Gastrocnemius medialis (tissue), 4 donors: Measurements from ENCODE around the gene MAPK4. TPM values are rescaled to one million over a fixed set of nuclear protein-coding genes. Genes with fewer than 3 reads are reported as not detected.

Experiments
- ATAC-seq, 2 donors: fragments of 150-250 bp; one replicate each; pipeline ENCODE4 v1.9.1; 2016
- DNase-seq, 2 donors: peaks; one replicate each; pipeline ENCODE4 v3.0.0-alpha.2; 2019
- H3K27ac ChIP-seq, 4 donors: fragments of 200-600 bp; sonication (generic); 1 replicate in 1 of 4; 2 replicates in 3 of 4; pipeline ENCODE4 v1.5.1; 2016 to 2018; ENCODE audit warnings: mild to moderate bottlenecking in 2 of 4, moderate library complexity in 1 of 4
- H3K27me3 ChIP-seq, 3 donors: fragments of 200-600 bp; sonication (generic) in 2 of 3; 1 replicate in 1 of 3; 2 replicates in 2 of 3; pipeline versions ENCODE4 v1.5.1 to v1.6.0; 2016 to 2019; ENCODE audit warnings: mild to moderate bottlenecking in 1 of 3, moderate library complexity in 1 of 3
- H3K36me3 ChIP-seq, 2 donors: fragments of 200-600 bp; sonication (generic) in 1 of 2; one replicate each; pipeline ENCODE4 v1.5.1; 2017 to 2018
- H3K4me1 ChIP-seq, 2 donors: fragments of 200-600 bp; sonication (generic) in 1 of 2; one replicate each; pipeline ENCODE4 v1.5.1; 2016 to 2017; ENCODE audit warnings: mild to moderate bottlenecking in 2 of 2
- H3K4me3 ChIP-seq, 4 donors: fragments of 200-600 bp; sonication (generic) in 3 of 4; 1 replicate in 1 of 4; 2 replicates in 3 of 4; pipeline ENCODE4 v1.5.1; 2016 to 2019; ENCODE audit warnings: mild to moderate bottlenecking in 2 of 4
- H3K9me3 ChIP-seq, 3 donors: fragments of 200-600 bp; sonication (generic) in 2 of 3; 1 replicate in 1 of 3; 2 replicates in 2 of 3; pipeline ENCODE4 v1.5.1; 2016 to 2019
- POLR2A ChIP-seq, 2 donors: fragments of 450-650 bp; IDR thresholded peaks; one replicate each; pipeline ENCODE4 v1.6.1; 2017; ENCODE audit warnings: antibody characterized with exemption in 2 of 2, mild to moderate bottlenecking in 2 of 2, moderate library complexity in 2 of 2
- in situ Hi-C, 4 donors: fragments of 200-750 bp; cut with MboI; loops; one replicate each; pipeline versions ENCODE4 v1.15.0 to v1.8.0; 2017; ENCODE audit warnings: low sequenced_read_pairs in 4 of 4
- intact Hi-C: fragments of 100-400 bp; cut with DNase I; formaldehyde crosslinking; loops from one replicate; pipeline ENCODE4 v1.15.1; 2023; ENCODE audit warnings: low total_unique reads
- total RNA-seq, 4 donors: library from RNA; depleted of rRNA; stranded (reverse); fragments of >200 nt; gene quantifications; one replicate each; pipeline versions ENCODE4 v1.1.0 to v1.2.3, GENCODE V29; 2016
- TF ChIP-seq, protein P1 (sequence below), 5 experiments: fragments of 450-650 bp in 3 of 5; fragments of 200-600 bp in 2 of 5; sonication (generic) in 2 of 5; IDR thresholded peaks in 4 of 5; conservative IDR thresholded peaks in 1 of 5; 1 replicate in 4 of 5; 2 replicates in 1 of 5; pipeline ENCODE4 v1.5.1; 2016 to 2019; ENCODE audit warnings: antibody characterized with exemption in 5 of 5, mild to moderate bottlenecking in 3 of 5, moderate library complexity in 3 of 5

Gene MAPK4
- total RNA-seq, 4 donors from 2014 or later, result 0.68 to 2.4 (median 1.7) TPM

DNA sequence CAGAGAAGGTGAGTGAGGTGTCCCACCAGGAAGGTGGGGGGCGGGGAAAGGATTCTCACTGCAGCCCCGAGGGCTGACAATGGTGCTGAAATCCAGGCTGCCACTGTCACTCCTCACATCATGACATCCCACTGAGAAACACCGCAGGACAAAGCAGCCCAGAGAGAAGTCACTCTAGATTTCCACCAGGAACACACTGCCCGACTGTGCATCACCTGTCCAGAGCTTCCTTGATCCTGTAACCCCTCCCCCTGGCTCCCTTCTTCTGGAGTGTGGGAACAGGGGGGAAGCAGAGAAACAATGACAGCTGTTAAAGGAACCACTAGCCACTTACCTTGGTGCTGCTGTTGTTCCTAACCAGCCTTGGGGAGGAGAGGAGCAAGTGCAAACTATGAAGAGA lies 190.1 kb downstream of the MAPK4 start:
- H3K4me1 ChIP-seq, result no peaks in the 10 kb centered on the region
- in situ Hi-C loops, result no loop called here

GRCh38 chr18:50750546-50750945 lies 190.7 kb downstream of the MAPK4 start:
- DNase-seq (no peak), ATAC-seq (no peak)
- no peak overlapping the region for H3K27ac ChIP-seq
- H3K36me3 ChIP-seq, result no peaks in the 10 kb centered on the region
- in situ Hi-C loops (no loop called here), intact Hi-C loops (no loop called here)
- TF ChIP-seq POLR2A (IDR thresholded peaks at IDR 0.05), result no peak
- no peaks in the 10 kb centered on the region for H3K4me1 ChIP-seq
- H3K9me3 ChIP-seq, result no peaks in the 10 kb centered on the region
- no peak overlapping the region for H3K4me3 ChIP-seq
- no peaks in the 10 kb centered on the region for H3K27me3 ChIP-seq

More for the DNA sequence above, 190.1 kb downstream of the MAPK4 start:
- Histone ChIP-seq H3K36me3 (no peaks in the 10 kb centered on the region), H3K27me3 (no peaks in the 10 kb centered on the region), H3K27ac (no peak overlapping the region), H3K9me3 (no peaks in the 10 kb centered on the region), H3K4me3 (no peak overlapping the region)
- intact Hi-C loops, result no loop called here
- DNase-seq, result no peak
- TF ChIP-seq POLR2A (IDR thresholded peaks at IDR 0.05), result no peak
- TF ChIP-seq, protein P1, sequence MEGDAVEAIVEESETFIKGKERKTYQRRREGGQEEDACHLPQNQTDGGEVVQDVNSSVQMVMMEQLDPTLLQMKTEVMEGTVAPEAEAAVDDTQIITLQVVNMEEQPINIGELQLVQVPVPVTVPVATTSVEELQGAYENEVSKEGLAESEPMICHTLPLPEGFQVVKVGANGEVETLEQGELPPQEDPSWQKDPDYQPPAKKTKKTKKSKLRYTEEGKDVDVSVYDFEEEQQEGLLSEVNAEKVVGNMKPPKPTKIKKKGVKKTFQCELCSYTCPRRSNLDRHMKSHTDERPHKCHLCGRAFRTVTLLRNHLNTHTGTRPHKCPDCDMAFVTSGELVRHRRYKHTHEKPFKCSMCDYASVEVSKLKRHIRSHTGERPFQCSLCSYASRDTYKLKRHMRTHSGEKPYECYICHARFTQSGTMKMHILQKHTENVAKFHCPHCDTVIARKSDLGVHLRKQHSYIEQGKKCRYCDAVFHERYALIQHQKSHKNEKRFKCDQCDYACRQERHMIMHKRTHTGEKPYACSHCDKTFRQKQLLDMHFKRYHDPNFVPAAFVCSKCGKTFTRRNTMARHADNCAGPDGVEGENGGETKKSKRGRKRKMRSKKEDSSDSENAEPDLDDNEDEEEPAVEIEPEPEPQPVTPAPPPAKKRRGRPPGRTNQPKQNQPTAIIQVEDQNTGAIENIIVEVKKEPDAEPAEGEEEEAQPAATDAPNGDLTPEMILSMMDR (IDR thresholded peaks at IDR 0.05 in 4 of 5, conservative IDR thresholded peaks at IDR 0.05 in 1 of 5), result no peak
- no peak for ATAC-seq

DNA sequence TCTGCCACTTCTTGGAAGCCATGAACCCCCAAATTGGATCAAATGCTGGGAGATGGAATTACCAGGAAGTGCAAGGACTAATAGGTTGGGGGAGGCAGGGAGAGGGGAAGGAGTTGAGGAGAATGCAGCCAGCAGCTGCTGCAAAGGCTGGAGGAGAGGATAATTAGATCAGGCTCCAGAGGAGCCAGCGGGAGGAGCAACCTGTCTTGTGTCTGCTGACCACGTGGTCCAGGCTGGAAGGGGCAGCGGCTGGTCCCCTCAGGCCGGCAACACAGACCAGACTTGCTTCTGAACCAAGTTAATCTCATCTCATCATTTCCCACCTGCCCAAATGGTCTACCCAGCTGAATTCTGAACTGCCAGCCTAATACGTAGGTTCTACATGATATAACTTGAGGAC lies 191.6 kb downstream of the MAPK4 start:
- TF ChIP-seq POLR2A (IDR thresholded peaks at IDR 0.05), result no peak
- TF ChIP-seq, protein P1 (IDR thresholded peaks at IDR 0.05 in 4 of 5, conservative IDR thresholded peaks at IDR 0.05 in 1 of 5), result no peak
- intact Hi-C loops, result no loop called here

GRCh38 chr18:50751947-50752346 lies 192.1 kb downstream of the MAPK4 start:
- Histone ChIP-seq H3K4me1 (no peaks in the 10 kb centered on the region), H3K27me3 (no peaks in the 10 kb centered on the region), H3K4me3 (no peak overlapping the region), H3K27ac (no peak overlapping the region), H3K9me3 (no peaks in the 10 kb centered on the region), H3K36me3 (no peaks in the 10 kb centered on the region)
- ATAC-seq (no peak), DNase-seq (no peak)
- intact Hi-C loops (no loop called here), in situ Hi-C loops (no loop called here)
- TF ChIP-seq, protein P1 (IDR thresholded peaks at IDR 0.05 in 4 of 5, conservative IDR thresholded peaks at IDR 0.05 in 1 of 5), result no peak
- no peak for TF ChIP-seq POLR2A (IDR thresholded peaks at IDR 0.05)

More for the DNA sequence above, 191.6 kb downstream of the MAPK4 start:
- H3K27me3 ChIP-seq, result no peaks in the 10 kb centered on the region
- no peak overlapping the region for H3K27ac ChIP-seq
- H3K4me3 ChIP-seq, result no peak overlapping the region
- DNase-seq (no peak), ATAC-seq (no peak)
- no peaks in the 10 kb centered on the region for H3K36me3 ChIP-seq
- H3K9me3 ChIP-seq, result no peaks in the 10 kb centered on the region
- in situ Hi-C loops, result no loop called here
- no peaks in the 10 kb centered on the region for H3K4me1 ChIP-seq

- in situ Hi-C loops (no loop called here), intact Hi-C loops (no loop called here)
- ATAC-seq, result no peak
Measured at GRCh38 chr18:50753311-50753710, 193.4 kb downstream of the MAPK4 start.

More at GRCh38 chr18:50753311-50753710, 193.4 kb downstream of the MAPK4 start:
- H3K36me3 ChIP-seq, result no peaks in the 10 kb centered on the region
- no peak for DNase-seq
- H3K4me3 ChIP-seq, result no peak overlapping the region
- no peaks in the 10 kb centered on the region for H3K27me3 ChIP-seq
- no peak for TF ChIP-seq POLR2A (IDR thresholded peaks at IDR 0.05)
- TF ChIP-seq, protein P1 (IDR thresholded peaks at IDR 0.05 in 4 of 5, conservative IDR thresholded peaks at IDR 0.05 in 1 of 5), result no peak
- H3K4me1 ChIP-seq, result no peaks in the 10 kb centered on the region
- H3K9me3 ChIP-seq, result no peaks in the 10 kb centered on the region
- no peak overlapping the region for H3K27ac ChIP-seq
